ENCODE measurements around the gene ATF3. TPM values are rescaled to one million over a fixed set of nuclear protein-coding genes. Genes with fewer than 3 reads are reported as not detected.

ATF3 gene
- total and polyA plus RNA-seq, 11 donors: 4.6 to 74.5 (median 17.8) TPM

GRCh38 chr1:212624976-212625501 lies 16.5 kb downstream of the ATF3 start:
- TF ChIP-seq POLR2A (IDR thresholded peaks at IDR 0.05) (no peak), CTCF (IDR thresholded peaks at IDR 0.05) (no peak)
- H3K4me1 ChIP-seq: peaks cover 0 to 16% (median 0%) of the 10 kb centered on the region in 12 donors
- ATAC-seq: no peak
- no peaks in the 10 kb centered on the region for H3K27me3 ChIP-seq
- intact Hi-C loops (cut with DNase I): loop anchor here in 3 of 10 donors (5.0 kb wide), 2 partner anchors 128 to 148 kb away; no protein-coding TSS in a partner anchor
- WGBS, 4 donors: 91 to 95% (median 94%) methylated on average over 13 to 18 of the region's 18 CpGs
- no peak for DNase-seq
- peaks cover 0 to 17% (median 10%) of the 10 kb centered on the region in 9 donors for H3K36me3 ChIP-seq
- H3K9me3 ChIP-seq: no peaks in the 10 kb centered on the region
- no peak overlapping the region for H3K4me3 ChIP-seq
- no peak overlapping the region for H3K27ac ChIP-seq

GRCh38 chr1:212625781-212626450 lies 17.4 kb downstream of the ATF3 start:
- TF ChIP-seq POLR2A (IDR thresholded peaks at IDR 0.05): no peak
- TF ChIP-seq CTCF (IDR thresholded peaks at IDR 0.05): no peak
- Histone ChIP-seq H3K9me3 (no peaks in the 10 kb centered on the region), H3K4me1 (peaks cover 0 to 21% (median 0%) of the 10 kb centered on the region in 12 donors), H3K36me3 (peaks cover 0 to 8% (median 1%) of the 10 kb centered on the region in 9 donors), H3K27me3 (no peaks in the 10 kb centered on the region), H3K4me3 (no peak overlapping the region), H3K27ac (no peak overlapping the region)
- ATAC-seq (no peak), DNase-seq (no peak)
- intact Hi-C loops (cut with DNase I): loop anchor here in 2 of 10 donors (5.0 kb wide), 1 partner anchor 149 kb away; no protein-coding TSS in a partner anchor
- 88 to 93% (median 90%) methylated on average over 18 to 19 of the region's 19 CpGs for WGBS, 4 donors

- TF ChIP-seq POLR2A (IDR thresholded peaks at IDR 0.05) (no peak), CTCF (IDR thresholded peaks at IDR 0.05) (no peak)
- H3K4me1 ChIP-seq: peaks cover 0 to 11% (median 0%) of the 10 kb centered on the region in 12 donors
- 71 to 82% (median 79%) methylated on average over 5 of the region's 5 CpGs for WGBS, 4 donors
- no peaks in the 10 kb centered on the region for H3K27me3 ChIP-seq
- H3K4me3 ChIP-seq: no peak overlapping the region
- H3K27ac ChIP-seq: no peak overlapping the region
- ATAC-seq (no peak), DNase-seq (no peak)
- intact Hi-C loops (cut with DNase I): loop anchor here in 2 of 10 donors (5.0 kb wide), 1 partner anchor 151 kb away; no protein-coding TSS in a partner anchor
- H3K9me3 ChIP-seq: no peaks in the 10 kb centered on the region
- H3K36me3 ChIP-seq: no peaks in the 10 kb centered on the region
Measured at GRCh38 chr1:212628046-212628445, 19.5 kb downstream of the ATF3 start.

- no peaks in the 10 kb centered on the region for H3K36me3 ChIP-seq
- TF ChIP-seq CTCF (IDR thresholded peaks at IDR 0.05) (no peak), POLR2A (IDR thresholded peaks at IDR 0.05) (no peak)
Measured at GRCh38 chr1:212628813-212629415, 20.4 kb downstream of the ATF3 start.

More at GRCh38 chr1:212628813-212629415, 20.4 kb downstream of the ATF3 start:
- no peak overlapping the region for H3K4me3 ChIP-seq
- ATAC-seq (no peak), DNase-seq (no peak)
- H3K27me3 ChIP-seq: no peaks in the 10 kb centered on the region
- WGBS, 4 donors: 91 to 93% (median 92%) methylated on average over 7 of the region's 7 CpGs
- H3K27ac ChIP-seq: no peak overlapping the region
- H3K4me1 ChIP-seq: peaks cover 0 to 11% (median 0%) of the 10 kb centered on the region in 12 donors
- intact Hi-C loops (cut with DNase I): loop anchor here in 2 of 10 donors (5.0 kb wide), 1 partner anchor 152 kb away; no protein-coding TSS in a partner anchor
- no peaks in the 10 kb centered on the region for H3K9me3 ChIP-seq
